Adrenal gland (tissue), 12 donors: ENCODE measurements around the gene C1orf116. TPM values are rescaled to one million over a fixed set of nuclear protein-coding genes. Genes with fewer than 3 reads are reported as not detected.
A peak's percentile ranks its signal among the peaks of the same experiment; 100 is the strongest.

Experiments used
- DNase-seq, 7 donors: peaks; one replicate each; pipeline ENCODE4 v3.0.0-alpha.2; 2019 to 2020
- H3K27ac ChIP-seq, 5 donors: fragments of 200-600 bp; sonication (generic) in 4 of 5; 1 replicate in 3 of 5; 2 replicates in 2 of 5; pipeline versions ENCODE4 v1.5.1 to v1.8.0; 2016 to 2020; ENCODE audit warnings: mild to moderate bottlenecking in 1 of 5
- H3K27me3 ChIP-seq: fragments of 200-600 bp; 2 replicates; pipeline ENCODE4 v1.8.0; 2021
- H3K36me3 ChIP-seq, 2 donors: fragments of 200-600 bp; replicated peaks in 1 of 2; 1 replicate in 1 of 2; 2 replicates in 1 of 2; pipeline versions ENCODE4 v1.5.1 to v1.8.0; 2018 to 2022
- H3K4me1 ChIP-seq, 2 donors: fragments of 200-600 bp; replicated peaks in 1 of 2; 1 replicate in 1 of 2; 2 replicates in 1 of 2; pipeline versions ENCODE4 v1.5.1 to v1.8.0; 2018 to 2021
- H3K4me3 ChIP-seq, 4 donors: fragments of 200-600 bp; sonication (generic) in 3 of 4; one replicate each; pipeline ENCODE4 v1.5.1; 2016 to 2018
- H3K9me3 ChIP-seq, 3 donors: fragments of 200-600 bp; sonication (generic) in 1 of 3; replicated peaks in 1 of 3; 1 replicate in 2 of 3; 2 replicates in 1 of 3; pipeline versions ENCODE4 v1.5.1 to v1.8.0; 2016 to 2021
- CTCF ChIP-seq, 6 experiments: fragments of 450-650 bp in 4 of 6; fragments of 200-600 bp in 2 of 6; sonication (generic) in 1 of 6; IDR thresholded peaks; 1 replicate in 5 of 6; 2 replicates in 1 of 6; pipeline versions ENCODE4 v1.5.1 to v1.8.0; 2016 to 2021; ENCODE audit warnings: antibody characterized with exemption in 6 of 6, mild to moderate bottlenecking in 2 of 6, moderate library complexity in 1 of 6
- POLR2A ChIP-seq, 2 donors: fragments of 450-650 bp; IDR thresholded peaks; one replicate each; pipeline ENCODE4 v1.6.1; 2017; ENCODE audit warnings: antibody characterized with exemption in 2 of 2, mild to moderate bottlenecking in 2 of 2, moderate library complexity in 1 of 2
- WGBS, 4 donors: extraction: QIAGEN DNeasy Blood & Tissue Kit in 2 of 4; methylation state at CpG; one replicate each; pipeline versions ENCODE4 v1.1.5 to v1.1.7; 2013 to 2017; 5-methylcytosine and 5-hydroxymethylcytosine counted together
- intact Hi-C, 2 donors: fragments of 100-400 bp; cut with DNase I; formaldehyde crosslinking; loops; one replicate each; pipeline versions ENCODE4 v1.14.1 to v1.15.0; 2022 to 2023
- polyA plus RNA-seq, 3 donors: library from polyadenylated mRNA; stranded (reverse); fragments of 200-250 nt in 2 of 3; fragments of 350-450 nt in 1 of 3; fragmentation: Illumina TruSeq in 1 of 3; extraction: RNeasy Lipid Tissue Mini Kit (QIAGEN cat#74804) in 1 of 3; gene quantifications; one replicate each; pipeline ENCODE4 v1.2.3, GENCODE V29; 2013 to 2014
- total RNA-seq, 9 donors: library from RNA; depleted of rRNA in 4 of 9; stranded (reverse); fragments of >200 nt in 4 of 9; fragments of 120-200 nt in 1 of 9; fragmentation: NEBNext Ultra II Directional in 1 of 9; extraction: Animal tissue kit (Norgen Biotek cat#: 25700) in 1 of 9; gene quantifications; one replicate each; pipeline versions ENCODE4 v1.1.0 to v1.2.4, GENCODE V29; 2013 to 2023
- donor health status: healthy with polysubstance abuse.
- donor health status: Bipolar disorder and iron deficiency.
- donor health status: DM: yes; HTN: yes; CAD: no.
- donor health status: DM: no; HTN: no; CAD: no.
- donor health status: DM: no; HTN: no; CAD: no.
- donor health status: DM: yes; HTN: yes; CAD: no.

C1orf116 gene
- total and polyA plus RNA-seq, 12 donors = 0.11 to 3.7 (median 0.96) TPM

DNA sequence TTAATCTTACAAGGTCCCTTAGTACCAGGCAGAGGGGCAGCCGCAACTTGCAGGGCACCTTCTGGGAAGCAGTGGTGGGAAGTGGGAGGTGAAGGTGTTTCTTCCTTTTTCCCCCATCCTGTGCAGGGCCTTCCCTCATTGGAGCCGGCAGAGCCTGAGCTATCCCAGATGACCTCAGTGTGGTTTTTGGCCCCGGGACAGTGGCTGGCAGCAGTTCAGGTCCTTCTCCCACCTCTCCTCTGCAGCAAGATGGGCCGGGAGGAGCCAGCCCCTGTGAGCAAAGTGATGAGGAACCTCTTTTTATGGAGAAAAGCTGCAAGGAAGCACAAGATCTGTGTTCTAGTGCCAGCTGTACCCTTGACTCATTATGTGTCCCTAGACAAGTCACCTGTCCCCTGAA, 27.3 kb upstream of the C1orf116 start:
- no peak for TF ChIP-seq CTCF (IDR thresholded peaks at IDR 0.05)
- no peak for TF ChIP-seq POLR2A (IDR thresholded peaks at IDR 0.05)
- Histone ChIP-seq H3K4me3 (no peak overlapping the region), H3K4me1 (no peaks in the 10 kb centered on the region), H3K27ac (no peak overlapping the region), H3K27me3 (no peaks in the 10 kb centered on the region), H3K9me3 (no peaks in the 10 kb centered on the region), H3K36me3 (peaks cover 0 to 28% of the 10 kb centered on the region in 2 donors)
- intact Hi-C loops = no loop called here
- WGBS, 4 donors = 74 to 85% (median 80%) methylated on average over 3 to 4 of the region's 4 CpGs
- DNase-seq = no peak

- no peak for DNase-seq
- intact Hi-C loops = no loop called here
- Histone ChIP-seq H3K4me3 (no peak overlapping the region), H3K9me3 (no peaks in the 10 kb centered on the region), H3K36me3 (peaks cover 0 to 23% of the 10 kb centered on the region in 2 donors), H3K4me1 (no peaks in the 10 kb centered on the region), H3K27ac (no peak overlapping the region), H3K27me3 (no peaks in the 10 kb centered on the region)
- TF ChIP-seq CTCF (IDR thresholded peaks at IDR 0.05) (no peak), POLR2A (IDR thresholded peaks at IDR 0.05) (no peak)
- WGBS, 4 donors = 83 to 91% (median 88%) methylated on average over 6 of the region's 6 CpGs
Observed at GRCh38 chr1:207058878-207059867, 26.6 kb upstream of the C1orf116 start.

GRCh38 chr1:207058252-207058651, 25.7 kb upstream of the C1orf116 start:
- no peaks in the 10 kb centered on the region for H3K27me3 ChIP-seq
- peaks cover 0 to 16% of the 10 kb centered on the region in 2 donors for H3K36me3 ChIP-seq
- intact Hi-C loops = no loop called here
- H3K9me3 ChIP-seq = no peaks in the 10 kb centered on the region
- 78 to 87% (median 86%) methylated on average over 4 of the region's 4 CpGs for WGBS, 4 donors
- no peak overlapping the region for H3K27ac ChIP-seq
- TF ChIP-seq POLR2A (IDR thresholded peaks at IDR 0.05) = no peak
- no peak for TF ChIP-seq CTCF (IDR thresholded peaks at IDR 0.05)
- peak in 2 of 7 donors; percentile 25 to 32 for DNase-seq
- H3K4me1 ChIP-seq = peaks cover 0 to 7% of the 10 kb centered on the region in 2 donors
- no peak overlapping the region for H3K4me3 ChIP-seq

GRCh38 chr1:207056673-207057072, 24.1 kb upstream of the C1orf116 start:
- no peak for TF ChIP-seq CTCF (IDR thresholded peaks at IDR 0.05)
- no peak for TF ChIP-seq POLR2A (IDR thresholded peaks at IDR 0.05)
- intact Hi-C loops = no loop called here
- no peak overlapping the region for H3K27ac ChIP-seq

More at GRCh38 chr1:207056673-207057072, 24.1 kb upstream of the C1orf116 start:
- Histone ChIP-seq H3K4me1 (peaks cover 0 to 17% of the 10 kb centered on the region in 2 donors), H3K27me3 (no peaks in the 10 kb centered on the region), H3K9me3 (no peaks in the 10 kb centered on the region), H3K36me3 (peaks cover 0 to 2% of the 10 kb centered on the region in 2 donors), H3K4me3 (no peak overlapping the region)
- no peak for DNase-seq
- 87 to 93% (median 91%) methylated on average over 6 of the region's 6 CpGs for WGBS, 4 donors
